ENCODE data around the gene MMRN2.

DNA sequence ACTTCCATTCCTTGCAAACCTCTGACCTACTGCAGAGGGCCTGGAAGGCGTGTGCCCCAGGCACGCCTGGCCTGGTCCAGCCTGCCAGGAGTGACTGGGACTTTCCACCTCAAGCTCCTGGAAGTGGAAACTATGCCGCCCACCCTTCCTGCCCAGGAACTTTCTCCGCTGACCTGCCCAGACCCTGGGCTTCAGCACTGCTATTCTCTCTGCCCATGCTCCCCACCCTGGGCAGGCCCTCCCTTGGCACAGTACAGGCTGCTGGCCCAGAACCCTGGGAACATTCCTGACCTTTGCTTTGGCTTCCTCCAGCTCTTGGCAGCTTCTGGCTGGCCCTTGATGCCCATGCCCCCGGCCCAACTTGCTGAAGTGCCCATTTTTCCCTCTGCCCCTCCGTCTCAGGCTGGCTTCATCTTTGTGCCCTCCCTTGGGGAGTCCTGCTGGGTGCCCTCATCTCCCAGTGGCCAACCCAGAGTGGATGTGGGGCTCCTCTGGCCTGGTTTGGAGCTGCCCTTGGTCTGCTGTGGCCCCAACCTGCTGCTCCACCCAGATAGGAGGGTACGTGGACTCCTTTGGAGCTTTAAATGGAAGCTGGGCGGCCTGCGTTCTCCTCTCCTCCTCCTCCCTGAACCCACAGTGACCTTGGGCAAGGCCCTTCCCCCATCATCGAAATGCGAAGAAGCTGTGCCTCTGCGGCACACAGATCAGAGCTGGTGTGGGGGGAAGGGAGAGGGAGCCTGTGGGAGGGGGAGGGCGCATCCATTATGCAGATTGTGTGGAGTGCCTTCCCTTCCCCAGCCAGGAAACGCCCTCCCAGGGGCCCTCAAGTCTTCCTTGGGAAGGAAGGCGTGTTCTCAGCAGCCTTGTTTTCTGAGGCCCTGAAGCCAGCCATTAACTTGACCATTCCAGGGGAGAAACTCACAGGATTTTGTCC, 3.4 kb downstream of the MMRN2 start:
- TF ChIP-seq TCF12 (IDR thresholded peaks at IDR 0.05) (no peak), CTCF (IDR thresholded peaks at IDR 0.05) (no peak), RFX5 (IDR thresholded peaks at IDR 0.05; ENCODE audit: low read length) (no peak), JUND (IDR thresholded peaks at IDR 0.05) (no peak), POLR2AphosphoS5 (IDR thresholded peaks at IDR 0.05; ENCODE audit: low read depth, low read length) (no peak), FOSL2 (IDR thresholded peaks at IDR 0.05; ENCODE audit: borderline replicate concordance, low read depth) (no peak), ZBTB33 (IDR thresholded peaks at IDR 0.05; ENCODE audit: borderline replicate concordance, low read depth) (no peak), EP300 (IDR thresholded peaks at IDR 0.05; ENCODE audit: borderline replicate concordance in 1 of 2, low read depth in 1 of 2, low read length in 1 of 2) (no peak), FOXM1 (IDR thresholded peaks at IDR 0.05; ENCODE audit: low read depth) (no peak)
- TF ChIP-seq, protein P1, sequence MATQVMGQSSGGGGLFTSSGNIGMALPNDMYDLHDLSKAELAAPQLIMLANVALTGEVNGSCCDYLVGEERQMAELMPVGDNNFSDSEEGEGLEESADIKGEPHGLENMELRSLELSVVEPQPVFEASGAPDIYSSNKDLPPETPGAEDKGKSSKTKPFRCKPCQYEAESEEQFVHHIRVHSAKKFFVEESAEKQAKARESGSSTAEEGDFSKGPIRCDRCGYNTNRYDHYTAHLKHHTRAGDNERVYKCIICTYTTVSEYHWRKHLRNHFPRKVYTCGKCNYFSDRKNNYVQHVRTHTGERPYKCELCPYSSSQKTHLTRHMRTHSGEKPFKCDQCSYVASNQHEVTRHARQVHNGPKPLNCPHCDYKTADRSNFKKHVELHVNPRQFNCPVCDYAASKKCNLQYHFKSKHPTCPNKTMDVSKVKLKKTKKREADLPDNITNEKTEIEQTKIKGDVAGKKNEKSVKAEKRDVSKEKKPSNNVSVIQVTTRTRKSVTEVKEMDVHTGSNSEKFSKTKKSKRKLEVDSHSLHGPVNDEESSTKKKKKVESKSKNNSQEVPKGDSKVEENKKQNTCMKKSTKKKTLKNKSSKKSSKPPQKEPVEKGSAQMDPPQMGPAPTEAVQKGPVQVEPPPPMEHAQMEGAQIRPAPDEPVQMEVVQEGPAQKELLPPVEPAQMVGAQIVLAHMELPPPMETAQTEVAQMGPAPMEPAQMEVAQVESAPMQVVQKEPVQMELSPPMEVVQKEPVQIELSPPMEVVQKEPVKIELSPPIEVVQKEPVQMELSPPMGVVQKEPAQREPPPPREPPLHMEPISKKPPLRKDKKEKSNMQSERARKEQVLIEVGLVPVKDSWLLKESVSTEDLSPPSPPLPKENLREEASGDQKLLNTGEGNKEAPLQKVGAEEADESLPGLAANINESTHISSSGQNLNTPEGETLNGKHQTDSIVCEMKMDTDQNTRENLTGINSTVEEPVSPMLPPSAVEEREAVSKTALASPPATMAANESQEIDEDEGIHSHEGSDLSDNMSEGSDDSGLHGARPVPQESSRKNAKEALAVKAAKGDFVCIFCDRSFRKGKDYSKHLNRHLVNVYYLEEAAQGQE (IDR thresholded peaks at IDR 0.05; ENCODE audit: low read depth, low read length) = no peak
- TF ChIP-seq, protein P2, sequence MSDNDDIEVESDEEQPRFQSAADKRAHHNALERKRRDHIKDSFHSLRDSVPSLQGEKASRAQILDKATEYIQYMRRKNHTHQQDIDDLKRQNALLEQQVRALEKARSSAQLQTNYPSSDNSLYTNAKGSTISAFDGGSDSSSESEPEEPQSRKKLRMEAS (IDR thresholded peaks at IDR 0.05; ENCODE audit: low read depth) = no peak
